SK-N-MC (cell line): ENCODE data around the gene CAMK1D.

Experiments used
- EZH2 ChIP-seq: fragments of 200-600 bp; sonication (generic); IDR thresholded peaks from one replicate; pipeline ENCODE4 v1.6.1; 2017; ENCODE audit warnings: antibody characterized with exemption
- FOXP2 ChIP-seq: optimal IDR thresholded peaks from 2 replicates; pipeline ENCODE3; 2011; ENCODE audit warnings: mild to moderate bottlenecking, moderate library complexity; ENCODE audit not compliant: insufficient read depth; ENCODE audit errors: extremely low read length, control extremely low read depth
- POLR2AphosphoS5 ChIP-seq: IDR thresholded peaks from 2 replicates; pipeline ENCODE4 v1.6.1; 2012; ENCODE audit warnings: mild to moderate bottlenecking, low read depth, low read length, borderline replicate concordance

GRCh38 chr10:12431151-12432101 is 82.1 kb downstream of the CAMK1D start:
- TF ChIP-seq POLR2AphosphoS5 (no peak), EZH2 (no peak), FOXP2 (no peak)
